ENCODE results near the gene OTUD3.

GRCh38 chr1:19946331-19946751 is 64.1 kb downstream of the OTUD3 start:
- no peak for TF ChIP-seq CTCF (IDR thresholded peaks at IDR 0.05)
- TF ChIP-seq POLR2A (IDR thresholded peaks at IDR 0.05): no peak

All from tibial nerve (tissue), 3 donors.